ENCODE results near the gene MFAP2.

The MFAP2 gene

GRCh38 chr1:16996845-16997244 is 16.4 kb upstream of the MFAP2 start:
- no peak for DNase-seq (ENCODE audit: low read depth)
- H3K4me3 ChIP-seq (ENCODE audit: low read depth, low read length), result no peak overlapping the region
- TF ChIP-seq CTCF (IDR thresholded peaks at IDR 0.05; ENCODE audit: low read depth, low read length) (no peak), POLR2A (IDR thresholded peaks at IDR 0.05; ENCODE audit: extremely low read depth, insufficient read length) (no peak), MYC (IDR thresholded peaks at IDR 0.05; ENCODE audit: low read depth, low read length) (no peak), MAX (IDR thresholded peaks at IDR 0.05; ENCODE audit: low read depth, low read length) (no peak)

GRCh38 chr1:16993521-16994038 is 13.2 kb upstream of the MFAP2 start:
- TF ChIP-seq MAX (IDR thresholded peaks at IDR 0.05; ENCODE audit: low read depth, low read length) (no peak), MYC (IDR thresholded peaks at IDR 0.05; ENCODE audit: low read depth, low read length) (no peak), CTCF (IDR thresholded peaks at IDR 0.05; ENCODE audit: low read depth, low read length) (no peak), POLR2A (IDR thresholded peaks at IDR 0.05; ENCODE audit: extremely low read depth, insufficient read length) (no peak)
- no peak for DNase-seq (ENCODE audit: low read depth)

GRCh38 chr1:16992675-16993074 is 12.3 kb upstream of the MFAP2 start:
- H3K4me3 ChIP-seq (ENCODE audit: low read depth, low read length), result no peak overlapping the region
- DNase-seq (ENCODE audit: low read depth), result no peak
- TF ChIP-seq MYC (IDR thresholded peaks at IDR 0.05; ENCODE audit: low read depth, low read length) (no peak), MAX (IDR thresholded peaks at IDR 0.05; ENCODE audit: low read depth, low read length) (no peak), POLR2A (IDR thresholded peaks at IDR 0.05; ENCODE audit: extremely low read depth, insufficient read length) (no peak), CTCF (IDR thresholded peaks at IDR 0.05; ENCODE audit: low read depth, low read length) (no peak)

More at GRCh38 chr1:16993521-16994038, 13.2 kb upstream of the MFAP2 start:
- no peak overlapping the region for H3K4me3 ChIP-seq (ENCODE audit: low read depth, low read length)

GRCh38 chr1:16992102-16992501 is 11.7 kb upstream of the MFAP2 start:
- DNase-seq (ENCODE audit: low read depth), result no peak
- TF ChIP-seq POLR2A (IDR thresholded peaks at IDR 0.05; ENCODE audit: extremely low read depth, insufficient read length), result no peak
- TF ChIP-seq MYC (IDR thresholded peaks at IDR 0.05; ENCODE audit: low read depth, low read length), result no peak
- no peak for TF ChIP-seq CTCF (IDR thresholded peaks at IDR 0.05; ENCODE audit: low read depth, low read length)
- TF ChIP-seq MAX (IDR thresholded peaks at IDR 0.05; ENCODE audit: low read depth, low read length), result no peak
- no peak overlapping the region for H3K4me3 ChIP-seq (ENCODE audit: low read depth, low read length)

- TF ChIP-seq POLR2A (IDR thresholded peaks at IDR 0.05; ENCODE audit: extremely low read depth, insufficient read length) (no peak), MYC (IDR thresholded peaks at IDR 0.05; ENCODE audit: low read depth, low read length) (no peak), MAX (IDR thresholded peaks at IDR 0.05; ENCODE audit: low read depth, low read length) (no peak), CTCF (IDR thresholded peaks at IDR 0.05; ENCODE audit: low read depth, low read length) (no peak)
- DNase-seq (ENCODE audit: low read depth), result no peak
- H3K4me3 ChIP-seq (ENCODE audit: low read depth, low read length), result no peak overlapping the region
Observed at GRCh38 chr1:16991571-16991970, 11.2 kb upstream of the MFAP2 start.

Data from NB4 (cell line).